Duodenal mucosa (tissue), 2 donors: ENCODE results near the gene ARL9.
A peak's percentile ranks its signal among the peaks of the same experiment; 100 is the strongest.
"Not testable (repeated sequence)": the region's sequence is repeated elsewhere in the genome, so short reads cannot be mapped to it uniquely, and the experiment has no call there.

Source experiments
- H3K27ac ChIP-seq: one replicate; pipeline ENCODE4 v1.7.0; 2013; ENCODE audit warnings: low read depth, low read length
- H3K27me3 ChIP-seq, 2 donors: one replicate each; pipeline ENCODE4 v1.7.0; 2013; ENCODE audit warnings: low read length in 2 of 2, control low read depth in 1 of 2; ENCODE audit not compliant: insufficient read depth in 2 of 2, control insufficient read depth in 1 of 2
- H3K36me3 ChIP-seq, 2 donors: one replicate each; pipeline ENCODE4 v1.7.0; 2013; ENCODE audit warnings: low read length in 2 of 2, control low read depth in 1 of 2; ENCODE audit not compliant: insufficient read depth in 2 of 2, control insufficient read depth in 1 of 2
- H3K4me1 ChIP-seq, 2 donors: one replicate each; pipeline ENCODE4 v1.7.0; 2013; ENCODE audit warnings: low read length in 2 of 2, control low read depth in 1 of 2; ENCODE audit not compliant: insufficient read depth in 2 of 2, control insufficient read depth in 1 of 2
- H3K4me3 ChIP-seq, 2 donors: one replicate each; pipeline ENCODE4 v1.7.0; 2013; ENCODE audit warnings: low read length in 2 of 2, low read depth in 1 of 2
- H3K9ac ChIP-seq, 2 donors: one replicate each; pipeline ENCODE4 v1.7.0; 2013; ENCODE audit warnings: low read length in 2 of 2, low read depth in 1 of 2
- H3K9me3 ChIP-seq, 2 donors: one replicate each; pipeline ENCODE4 v1.7.0; 2013; ENCODE audit warnings: low read length in 2 of 2, control low read depth in 1 of 2; ENCODE audit not compliant: control insufficient read depth in 1 of 2

The ARL9 gene

DNA sequence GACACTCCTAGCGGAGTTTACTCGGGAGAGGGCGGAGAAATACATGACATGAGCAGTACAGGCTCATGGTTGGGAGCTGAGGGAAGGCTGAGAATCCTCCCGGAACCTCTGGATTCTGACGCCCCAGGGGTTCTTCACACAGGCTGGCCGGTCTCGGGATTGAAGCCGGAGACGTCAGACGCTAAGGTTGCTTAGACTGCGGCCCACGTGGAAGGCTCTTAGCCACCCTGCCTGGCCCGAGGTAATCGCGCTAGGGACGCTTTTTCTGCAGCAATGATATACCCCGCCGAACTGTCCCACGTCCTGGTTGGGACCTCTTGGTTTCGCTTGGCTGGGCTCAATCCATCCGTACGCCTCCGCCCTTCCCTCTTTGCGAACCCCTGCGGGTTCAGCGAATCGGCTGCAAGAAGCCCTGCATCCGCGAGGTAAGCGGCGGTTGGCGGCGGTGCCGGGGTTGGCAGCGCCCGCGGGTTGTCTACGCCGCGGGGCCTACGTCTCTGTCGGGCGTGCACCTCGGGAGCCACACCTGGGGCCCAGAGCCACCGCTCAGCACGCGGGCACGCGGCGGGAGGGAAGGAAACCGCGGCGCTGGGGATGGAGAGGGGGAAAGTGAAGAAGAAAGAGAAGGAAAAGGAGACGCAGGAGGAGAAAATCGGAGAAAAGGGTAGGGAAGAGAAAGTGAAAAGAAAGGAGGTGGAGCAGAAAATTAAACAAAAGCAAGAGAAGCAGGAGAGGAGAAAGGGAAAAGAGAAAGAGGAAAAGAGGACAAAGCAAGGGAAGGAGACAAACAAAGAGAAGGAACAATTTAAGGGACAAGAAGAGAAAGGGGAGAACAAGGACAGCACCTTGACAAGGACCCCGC lies at the start of gene ARL9:
Gene ARL9, plus strand, starts transcription at position 523 of the 862 bp plus-strand sequence. Its CDS starts 72 bp downstream, at position 595.
- Histone ChIP-seq H3K27me3 (no peaks in the 10 kb centered on the region), H3K36me3 (peaks cover 0 to 29% of the 10 kb centered on the region in 2 donors), H3K4me1 (peaks cover 7 to 11% of the 10 kb centered on the region in 2 donors), H3K27ac (no peak within 1 kb of the TSS), H3K9ac (peak within 1 kb of the TSS; percentile 48 to 56), H3K4me3 (peak within 1 kb of the TSS; percentile 78 to 87), H3K9me3 (no peaks in the 10 kb centered on the region)

- no peak overlapping the region for H3K9ac ChIP-seq
- H3K4me3 ChIP-seq, result no peak overlapping the region
- H3K36me3 ChIP-seq, result peaks cover 8 to 57% of the 10 kb centered on the region in 2 donors
- peaks cover 0 to 2% of the 10 kb centered on the region in 2 donors for H3K4me1 ChIP-seq
- H3K27me3 ChIP-seq, result no peaks in the 10 kb centered on the region
- H3K27ac ChIP-seq, result no peak overlapping the region
- no peaks in the 10 kb centered on the region for H3K9me3 ChIP-seq
Measured at GRCh38 chr4:56460085-56460484, 45.5 kb upstream of the ARL9 start.

DNA sequence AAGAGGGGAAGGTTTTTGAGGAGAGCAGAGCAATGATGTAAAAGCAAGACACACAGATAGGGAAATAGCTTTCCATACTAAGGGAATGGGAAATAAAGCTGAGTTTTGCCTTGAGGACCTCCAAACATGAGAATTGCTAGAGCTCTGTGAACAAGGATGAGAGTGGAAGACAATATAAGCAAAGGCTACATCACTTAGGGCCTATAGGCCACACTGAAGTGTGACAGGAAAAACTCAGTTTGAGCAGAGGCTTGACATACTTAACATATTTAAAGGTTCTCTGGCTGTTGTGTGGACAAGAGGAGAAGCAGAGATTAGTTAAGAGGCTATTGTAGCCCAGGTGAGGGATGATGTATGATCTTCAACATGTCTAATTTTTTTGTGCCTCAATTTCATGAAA lies 43.4 kb upstream of the ARL9 start:
- Histone ChIP-seq H3K4me3 (no peak overlapping the region), H3K36me3 (peaks cover 8 to 48% of the 10 kb centered on the region in 2 donors), H3K27ac (no peak overlapping the region), H3K9me3 (no peaks in the 10 kb centered on the region), H3K9ac (no peak overlapping the region), H3K4me1 (peaks cover 13 to 15% of the 10 kb centered on the region in 2 donors), H3K27me3 (no peaks in the 10 kb centered on the region)

DNA sequence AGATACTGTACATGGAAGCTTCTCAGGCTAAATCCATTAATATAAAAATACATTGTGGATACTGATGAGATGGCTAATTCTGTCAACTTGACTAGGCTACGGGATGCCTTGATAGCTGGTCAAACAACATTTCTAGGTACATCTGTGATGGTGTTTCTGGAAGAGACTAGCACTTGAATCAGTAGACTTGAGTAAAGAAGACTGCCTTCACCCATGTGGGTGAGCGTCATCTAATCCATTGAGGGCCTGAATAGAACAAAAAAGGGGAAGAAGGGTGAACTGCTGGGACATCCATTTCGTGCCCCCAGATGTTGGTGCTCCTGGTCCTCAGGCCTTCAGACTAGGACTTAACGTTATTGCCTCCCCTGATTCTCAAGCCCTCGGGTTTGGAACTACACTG lies 41.9 kb upstream of the ARL9 start:
- Histone ChIP-seq H3K4me1 (peaks cover 18 to 21% of the 10 kb centered on the region in 2 donors), H3K36me3 (peaks cover 6 to 33% of the 10 kb centered on the region in 2 donors), H3K9me3 (no peaks in the 10 kb centered on the region), H3K4me3 (no peak overlapping the region), H3K27me3 (no peaks in the 10 kb centered on the region), H3K27ac (no peak overlapping the region), H3K9ac (no peak overlapping the region)

DNA sequence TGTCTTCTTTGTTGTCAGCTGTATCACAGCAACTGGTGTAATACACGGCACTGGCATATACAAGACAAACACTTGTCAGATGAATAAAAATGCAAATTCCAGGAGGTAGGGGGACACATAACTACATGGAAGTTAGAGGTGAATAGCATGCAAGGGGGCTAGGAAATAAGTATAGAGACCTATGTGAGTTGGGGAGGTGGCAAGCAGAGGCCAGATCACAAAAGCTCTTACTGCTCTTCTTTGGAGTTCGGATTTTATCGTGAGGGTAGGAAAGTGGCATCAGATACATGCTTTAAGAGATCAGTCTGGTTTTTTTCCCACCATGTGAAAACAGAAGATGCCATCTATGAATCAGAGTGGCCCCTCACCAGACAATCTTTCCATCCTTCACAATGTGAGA lies 41.0 kb upstream of the ARL9 start:
- H3K36me3 ChIP-seq, result peaks cover 6 to 25% of the 10 kb centered on the region in 2 donors
- no peaks in the 10 kb centered on the region for H3K27me3 ChIP-seq
- H3K27ac ChIP-seq, result no peak overlapping the region
- peaks cover 27 to 30% of the 10 kb centered on the region in 2 donors for H3K4me1 ChIP-seq
- no peak overlapping the region for H3K4me3 ChIP-seq
- no peaks in the 10 kb centered on the region for H3K9me3 ChIP-seq
- no peak overlapping the region for H3K9ac ChIP-seq

DNA sequence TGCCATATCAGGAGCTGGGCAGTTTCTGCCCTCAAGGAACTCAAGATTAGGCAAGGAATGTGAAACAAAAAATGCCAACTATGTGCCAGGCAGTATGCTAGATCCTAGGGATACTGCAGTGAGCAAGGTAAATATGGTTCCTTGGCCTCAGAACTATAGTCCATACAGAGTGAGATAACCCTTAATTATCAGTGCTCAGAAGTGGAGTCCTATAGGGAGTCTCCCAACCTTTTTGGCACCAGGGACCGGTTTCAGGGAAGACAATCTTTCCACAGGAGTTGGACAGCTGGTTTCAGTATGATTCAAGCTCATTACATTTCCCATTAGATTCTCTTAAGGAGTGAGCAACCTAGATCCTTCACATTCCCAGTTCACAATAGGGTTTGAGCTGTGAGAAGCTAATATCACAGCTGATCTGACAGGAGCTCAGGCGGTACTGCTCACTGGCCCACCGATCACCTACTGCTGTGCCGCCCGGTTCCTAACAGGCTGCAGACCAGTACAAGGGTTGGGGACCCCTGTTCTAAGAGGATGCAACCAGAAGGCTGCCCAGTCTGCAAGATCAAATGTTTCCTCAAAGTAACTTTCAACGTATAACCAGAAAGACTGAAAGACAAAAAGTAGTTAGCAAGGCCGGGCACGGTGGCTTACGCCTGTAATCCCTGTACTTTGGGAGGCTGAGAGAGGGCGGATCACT lies 39.8 kb upstream of the ARL9 start:
- peaks cover 29 to 31% of the 10 kb centered on the region in 2 donors for H3K4me1 ChIP-seq
- H3K9me3 ChIP-seq, result no peaks in the 10 kb centered on the region
- peak overlapping the region; percentile 91 to 94 for H3K4me3 ChIP-seq
- H3K36me3 ChIP-seq, result peaks cover 0 to 13% of the 10 kb centered on the region in 2 donors
- H3K9ac ChIP-seq, result no peak overlapping the region
- no peak overlapping the region for H3K27ac ChIP-seq
- H3K27me3 ChIP-seq, result no peaks in the 10 kb centered on the region

DNA sequence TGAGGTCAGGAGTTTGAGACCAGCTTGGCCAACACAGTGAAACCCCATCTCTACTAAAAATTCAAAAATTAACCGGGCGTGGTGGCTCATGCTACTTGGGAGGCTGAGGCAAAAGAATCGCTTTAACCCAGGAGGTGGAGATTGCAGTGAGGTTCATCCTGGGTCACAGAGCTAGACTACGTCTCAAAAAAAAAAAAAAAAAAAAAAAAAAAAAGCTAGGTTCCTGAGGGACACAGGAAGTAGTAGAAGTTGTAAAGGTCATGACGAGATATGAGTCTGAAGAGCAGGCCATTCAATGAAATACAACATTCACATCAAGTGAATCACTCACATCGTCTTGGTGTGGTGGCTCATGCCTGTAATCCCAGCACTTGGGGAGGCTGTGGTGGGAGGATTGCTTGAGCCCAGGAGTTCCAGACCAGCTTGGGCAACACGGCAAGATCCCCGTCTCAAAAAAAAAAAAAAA lies 39.3 kb upstream of the ARL9 start:
- H3K27me3 ChIP-seq, H3K9me3 ChIP-seq, H3K36me3 ChIP-seq: not testable (repeated sequence)
- H3K9ac ChIP-seq, result peak overlapping the region; percentile 89 to 94
- peaks cover 29 to 31% of the 10 kb centered on the region in 2 donors for H3K4me1 ChIP-seq
- peak overlapping the region; percentile 90 for H3K27ac ChIP-seq
- H3K4me3 ChIP-seq, result peak overlapping the region; percentile 91 to 94

GRCh38 chr4:56466910-56467283 lies 38.7 kb upstream of the ARL9 start:
- H3K27ac ChIP-seq, result peak overlapping the region; percentile 90
- H3K4me1 ChIP-seq, result peaks cover 29 to 31% of the 10 kb centered on the region in 2 donors
- peak overlapping the region; percentile 89 to 94 for H3K9ac ChIP-seq
- peak overlapping the region; percentile 91 to 94 for H3K4me3 ChIP-seq
- H3K9me3 ChIP-seq, result no peaks in the 10 kb centered on the region
- peaks cover 6 to 12% of the 10 kb centered on the region in 2 donors for H3K36me3 ChIP-seq
- H3K27me3 ChIP-seq, result no peaks in the 10 kb centered on the region

DNA sequence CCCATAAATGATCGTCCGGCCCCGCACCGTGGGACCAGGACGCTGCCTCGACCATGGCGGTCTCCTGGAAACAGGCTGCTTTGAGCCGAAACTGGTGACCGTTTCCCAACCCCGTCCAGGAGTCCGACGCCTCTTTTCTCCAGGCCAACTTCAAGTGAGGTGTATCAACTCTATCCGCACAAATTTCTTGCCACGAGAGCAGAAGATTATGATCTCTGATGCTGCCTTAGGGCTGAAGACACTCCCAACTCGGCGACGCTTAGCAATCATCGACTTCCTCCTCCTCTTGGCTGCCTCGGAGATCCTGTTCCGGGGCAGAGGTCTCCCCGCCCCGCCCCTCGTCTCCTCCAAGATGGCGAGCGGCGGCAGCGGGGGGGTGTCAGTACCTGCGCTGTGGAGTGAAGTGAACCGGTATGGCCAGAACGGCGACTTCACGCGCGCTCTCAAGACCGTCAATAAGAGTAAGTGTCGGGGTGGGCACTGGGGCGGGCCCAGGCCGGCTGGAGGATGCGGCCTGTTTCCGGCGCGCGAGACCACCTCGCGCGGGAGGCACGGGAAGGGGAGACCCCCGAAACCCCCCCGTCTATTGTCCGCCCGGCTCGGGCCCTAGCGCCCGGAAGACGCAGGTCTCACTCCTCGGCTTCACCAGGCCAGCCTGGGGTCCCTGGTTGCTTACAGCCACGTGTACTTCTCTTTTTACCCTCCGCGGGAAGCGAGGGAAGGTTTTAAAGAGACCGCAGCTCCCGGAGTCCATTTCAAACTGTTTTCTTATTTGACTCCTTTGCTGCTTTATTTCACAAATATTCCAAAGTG lies 38.1 kb upstream of the ARL9 start, which contains the start of gene SRP72:
Gene SRP72, plus strand, starts transcription at position 334 of the 813 bp plus-strand sequence. Its CDS starts 19 bp downstream, at position 353.
- Histone ChIP-seq H3K4me1 (peaks cover 29 to 31% of the 10 kb centered on the region in 2 donors), H3K9me3 (no peaks in the 10 kb centered on the region), H3K27ac (peak within 1 kb of the TSS; percentile 90), H3K36me3 (peaks cover 10% of the 10 kb centered on the region in 2 donors), H3K27me3 (no peaks in the 10 kb centered on the region), H3K9ac (peak within 1 kb of the TSS; percentile 89 to 94), H3K4me3 (peak within 1 kb of the TSS; percentile 91 to 94)
